ENCODE data around the gene TSSK1B. TPM values are rescaled to one million over a fixed set of nuclear protein-coding genes. Genes with fewer than 3 reads are reported as not detected.

The TSSK1B gene
- total RNA-seq, 4 donors from 2014 or later: not detected

DNA sequence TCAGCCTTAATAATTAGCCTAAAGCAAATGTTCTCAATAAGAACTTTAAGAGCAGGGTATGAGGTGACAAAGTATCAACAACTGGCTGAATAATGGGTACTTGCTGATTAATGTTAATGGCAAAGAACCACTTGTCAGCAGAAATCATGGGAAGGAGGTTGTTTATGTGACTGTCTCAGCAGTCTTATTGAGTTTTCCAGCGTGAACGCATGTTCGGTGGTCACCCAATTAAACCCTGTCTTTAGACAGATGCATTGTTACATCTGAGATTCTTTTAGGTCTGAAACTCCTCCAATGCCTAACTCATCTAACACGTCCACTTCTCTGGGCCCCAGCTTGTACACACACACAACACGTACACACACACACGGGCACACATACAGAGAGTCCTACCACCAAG lies 18.2 kb upstream of the TSSK1B start:
- no peak for TF ChIP-seq POLR2A (IDR thresholded peaks at IDR 0.05)
- Histone ChIP-seq H3K27ac (no peak overlapping the region), H3K4me3 (no peak overlapping the region), H3K36me3 (no peaks in the 10 kb centered on the region), H3K27me3 (no peaks in the 10 kb centered on the region), H3K9me3 (no peaks in the 10 kb centered on the region), H3K4me1 (no peaks in the 10 kb centered on the region)
- DNase-seq: no peak

DNA sequence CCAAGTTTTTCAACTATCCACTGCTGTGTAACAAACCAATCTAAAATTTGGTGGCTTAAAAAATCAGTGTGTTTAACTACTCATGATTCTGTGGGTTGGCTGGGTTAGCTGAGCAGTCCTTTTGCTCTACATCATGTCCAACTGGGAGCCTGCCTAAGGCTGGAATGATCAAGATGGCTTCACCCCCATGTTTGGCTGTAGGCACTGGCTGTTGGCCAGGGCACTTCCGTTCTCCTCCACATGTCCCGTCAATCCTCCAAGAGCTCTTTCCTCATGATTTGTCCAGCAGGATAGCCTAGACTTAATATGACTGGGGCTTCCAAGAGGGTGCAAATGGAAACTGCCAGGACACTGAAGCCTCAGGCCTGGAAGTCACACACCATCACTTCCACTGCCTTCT lies 17.0 kb upstream of the TSSK1B start:
- H3K27ac ChIP-seq: no peak overlapping the region
- H3K4me1 ChIP-seq: no peaks in the 10 kb centered on the region
- H3K27me3 ChIP-seq: no peaks in the 10 kb centered on the region
- TF ChIP-seq, protein P1, sequence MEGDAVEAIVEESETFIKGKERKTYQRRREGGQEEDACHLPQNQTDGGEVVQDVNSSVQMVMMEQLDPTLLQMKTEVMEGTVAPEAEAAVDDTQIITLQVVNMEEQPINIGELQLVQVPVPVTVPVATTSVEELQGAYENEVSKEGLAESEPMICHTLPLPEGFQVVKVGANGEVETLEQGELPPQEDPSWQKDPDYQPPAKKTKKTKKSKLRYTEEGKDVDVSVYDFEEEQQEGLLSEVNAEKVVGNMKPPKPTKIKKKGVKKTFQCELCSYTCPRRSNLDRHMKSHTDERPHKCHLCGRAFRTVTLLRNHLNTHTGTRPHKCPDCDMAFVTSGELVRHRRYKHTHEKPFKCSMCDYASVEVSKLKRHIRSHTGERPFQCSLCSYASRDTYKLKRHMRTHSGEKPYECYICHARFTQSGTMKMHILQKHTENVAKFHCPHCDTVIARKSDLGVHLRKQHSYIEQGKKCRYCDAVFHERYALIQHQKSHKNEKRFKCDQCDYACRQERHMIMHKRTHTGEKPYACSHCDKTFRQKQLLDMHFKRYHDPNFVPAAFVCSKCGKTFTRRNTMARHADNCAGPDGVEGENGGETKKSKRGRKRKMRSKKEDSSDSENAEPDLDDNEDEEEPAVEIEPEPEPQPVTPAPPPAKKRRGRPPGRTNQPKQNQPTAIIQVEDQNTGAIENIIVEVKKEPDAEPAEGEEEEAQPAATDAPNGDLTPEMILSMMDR (IDR thresholded peaks at IDR 0.05): no peak
- no peak for TF ChIP-seq POLR2A (IDR thresholded peaks at IDR 0.05)
- H3K36me3 ChIP-seq: no peaks in the 10 kb centered on the region
- no peak for DNase-seq
- no peak overlapping the region for H3K4me3 ChIP-seq
- H3K9me3 ChIP-seq: no peaks in the 10 kb centered on the region

DNA sequence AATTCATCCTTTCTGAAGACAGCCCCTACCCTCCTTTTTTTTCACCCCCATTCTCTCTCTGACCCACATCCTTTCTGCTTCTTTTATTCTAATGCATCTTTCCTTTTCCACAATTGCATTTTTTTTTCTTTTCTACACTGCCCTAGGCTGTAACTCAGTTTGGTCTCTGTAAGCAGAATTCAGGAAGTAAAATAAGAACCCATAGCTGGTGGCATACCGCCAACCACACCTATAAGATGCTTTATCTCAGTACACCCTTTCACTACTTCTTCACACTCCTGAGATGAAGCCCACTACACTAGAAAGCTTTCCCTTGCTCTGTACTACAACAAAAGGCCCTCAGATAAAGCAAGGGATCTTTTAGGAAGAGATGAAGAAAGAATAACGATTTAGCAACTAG lies 16.1 kb upstream of the TSSK1B start:
- H3K27ac ChIP-seq: no peak overlapping the region
- no peaks in the 10 kb centered on the region for H3K36me3 ChIP-seq
- no peaks in the 10 kb centered on the region for H3K4me1 ChIP-seq
- H3K4me3 ChIP-seq: no peak overlapping the region
- DNase-seq: no peak
- no peaks in the 10 kb centered on the region for H3K27me3 ChIP-seq
- no peak for TF ChIP-seq POLR2A (IDR thresholded peaks at IDR 0.05)
- TF ChIP-seq, protein P1 (IDR thresholded peaks at IDR 0.05): no peak
- H3K9me3 ChIP-seq: no peaks in the 10 kb centered on the region

DNA sequence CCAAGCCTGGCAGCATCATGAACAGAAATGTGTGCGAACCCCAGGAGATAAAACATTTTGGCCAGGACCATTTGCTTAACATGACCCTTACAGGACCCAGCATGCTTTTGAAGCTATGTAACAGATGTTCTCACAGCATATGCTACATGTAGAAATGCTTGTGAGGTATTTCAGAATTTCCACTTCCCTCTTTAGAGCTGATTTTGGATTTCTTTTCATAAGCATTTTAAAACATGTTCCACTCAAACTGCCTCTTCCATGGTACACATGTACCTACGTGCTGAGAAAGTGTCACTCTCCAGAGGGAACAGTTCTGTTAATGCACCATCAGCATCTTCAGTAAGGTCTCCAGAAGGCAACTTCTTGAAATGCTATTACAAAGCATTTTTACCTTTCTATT lies 15.7 kb upstream of the TSSK1B start:
- TF ChIP-seq, protein P1 (IDR thresholded peaks at IDR 0.05): no peak
- no peak for TF ChIP-seq POLR2A (IDR thresholded peaks at IDR 0.05)
- no peaks in the 10 kb centered on the region for H3K27me3 ChIP-seq
- no peak overlapping the region for H3K4me3 ChIP-seq
- no peak for DNase-seq
- H3K27ac ChIP-seq: no peak overlapping the region
- H3K36me3 ChIP-seq: no peaks in the 10 kb centered on the region
- no peaks in the 10 kb centered on the region for H3K4me1 ChIP-seq
- H3K9me3 ChIP-seq: peaks cover 0 to 3% (median 0%) of the 10 kb centered on the region in 4 donors

DNA sequence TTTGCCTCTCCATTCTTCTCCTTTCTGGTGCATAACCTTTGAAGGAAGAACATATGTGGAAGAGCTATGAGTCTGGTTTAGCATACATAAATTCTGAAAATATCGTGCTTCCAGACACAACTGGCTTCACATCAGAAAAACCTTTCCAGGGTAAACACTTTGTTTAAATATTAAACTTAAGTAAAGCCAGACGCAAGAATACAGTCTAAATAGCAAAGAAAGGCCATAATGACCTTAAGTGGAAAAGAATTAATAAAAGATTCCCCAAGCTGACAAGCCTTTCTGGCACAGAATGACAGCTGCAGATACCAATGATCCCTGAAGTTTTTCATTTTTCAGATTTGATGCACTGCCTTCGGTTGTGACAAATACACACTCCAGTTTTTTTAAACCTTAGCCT lies 13.5 kb upstream of the TSSK1B start:
- Histone ChIP-seq H3K27me3 (no peaks in the 10 kb centered on the region), H3K9me3 (peaks cover 0 to 3% (median 0%) of the 10 kb centered on the region in 4 donors), H3K36me3 (no peaks in the 10 kb centered on the region), H3K4me3 (no peak overlapping the region), H3K27ac (no peak overlapping the region), H3K4me1 (no peaks in the 10 kb centered on the region)
- no peak for DNase-seq
- TF ChIP-seq POLR2A (IDR thresholded peaks at IDR 0.05): no peak
- TF ChIP-seq, protein P1 (IDR thresholded peaks at IDR 0.05): no peak

DNA sequence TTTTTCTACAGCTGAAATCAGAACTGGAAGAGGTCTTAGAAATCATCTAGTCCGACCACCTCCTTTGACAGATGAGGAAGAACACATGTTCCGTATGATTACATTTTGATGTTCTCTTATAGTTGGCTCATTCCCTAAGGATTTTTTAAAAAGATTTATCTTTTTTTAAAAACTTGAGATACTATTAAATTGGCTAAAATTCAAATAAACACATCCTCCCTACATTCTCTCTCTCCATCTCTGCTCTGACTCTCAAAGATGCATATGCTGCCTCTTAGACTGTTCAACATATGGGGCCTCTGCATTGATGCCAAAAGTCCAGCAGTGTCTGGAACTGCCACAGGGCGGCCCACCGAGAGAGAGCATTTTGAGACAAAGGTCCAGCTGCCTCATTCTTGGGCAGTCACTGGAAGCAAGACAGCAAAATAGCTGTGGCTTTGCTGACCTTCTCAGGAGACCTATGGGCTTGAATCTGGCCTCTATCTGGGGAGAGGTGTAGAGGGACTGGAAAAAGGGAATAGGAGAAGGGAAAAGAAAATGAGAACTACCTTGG lies 12.8 kb upstream of the TSSK1B start:
- Histone ChIP-seq H3K36me3 (no peaks in the 10 kb centered on the region), H3K9me3 (peaks cover 0 to 3% (median 0%) of the 10 kb centered on the region in 4 donors), H3K4me1 (no peaks in the 10 kb centered on the region), H3K4me3 (no peak overlapping the region), H3K27ac (no peak overlapping the region), H3K27me3 (no peaks in the 10 kb centered on the region)
- TF ChIP-seq, protein P1 (IDR thresholded peaks at IDR 0.05): no peak
- TF ChIP-seq POLR2A (IDR thresholded peaks at IDR 0.05): no peak
- no peak for DNase-seq

Measured in Peyer's patch (tissue), 4 donors.